Activated naive CD8-positive, alpha-beta T cell treated with anti-CD3 and anti-CD28 coated beads for 36 hours (primary cell): ENCODE data around the gene RPL15. TPM values are rescaled to one million over a fixed set of nuclear protein-coding genes. Genes with fewer than 3 reads are reported as not detected.
"Not testable (repeated sequence)": the region's sequence is repeated elsewhere in the genome, so short reads cannot be mapped to it uniquely, and the experiment has no call there.

ENCODE experiments used
- DNase-seq: peaks from one replicate; pipeline ENCODE4 v3.0.0; 2021
- H3K27ac Mint-ChIP-seq: one replicate; pipeline ENCODE4 v1.8.0; 2022; ENCODE audit warnings: mild to moderate bottlenecking, moderate library complexity, mixed read lengths
- H3K27me3 Mint-ChIP-seq: one replicate; pipeline ENCODE4 v1.8.0; 2022; ENCODE audit warnings: mild to moderate bottlenecking, mixed read lengths
- H3K36me3 Mint-ChIP-seq: one replicate; pipeline ENCODE4 v1.8.0; 2021; ENCODE audit warnings: mild to moderate bottlenecking, mixed read lengths
- H3K4me1 Mint-ChIP-seq: one replicate; pipeline ENCODE4 v1.8.0; 2021; ENCODE audit warnings: mixed read lengths
- H3K4me3 Mint-ChIP-seq: one replicate; pipeline ENCODE4 v1.8.0; 2022; ENCODE audit warnings: mild to moderate bottlenecking, moderate library complexity, mixed read lengths
- H3K9me3 Mint-ChIP-seq: one replicate; pipeline ENCODE4 v1.8.0; 2022; ENCODE audit warnings: mixed read lengths
- total RNA-seq, 2 experiments: library from RNA; stranded (reverse); gene quantifications; one replicate each; pipeline ENCODE4 v1.2.3, GENCODE V29; 2021

RPL15 gene
- total RNA-seq, 2 experiments from 2014 or later: 2,473 to 2,489 TPM

GRCh38 chr3:23913873-23914743, 2.8 kb upstream of the RPL15 start:
- no peak overlapping the region for H3K4me3 Mint-ChIP-seq
- no peak for DNase-seq
- no peaks in the 10 kb centered on the region for H3K9me3 Mint-ChIP-seq
- H3K27me3 Mint-ChIP-seq: no peaks in the 10 kb centered on the region
- no peak overlapping the region for H3K27ac Mint-ChIP-seq
- peaks cover 26% of the 10 kb centered on the region for H3K4me1 Mint-ChIP-seq
- H3K36me3 Mint-ChIP-seq: peaks cover 27% of the 10 kb centered on the region

- H3K27me3 Mint-ChIP-seq: no peaks in the 10 kb centered on the region
- no peak overlapping the region for H3K27ac Mint-ChIP-seq
- peaks cover 39% of the 10 kb centered on the region for H3K36me3 Mint-ChIP-seq
- no peaks in the 10 kb centered on the region for H3K9me3 Mint-ChIP-seq
- DNase-seq: no peak
- H3K4me1 Mint-ChIP-seq: peaks cover 38% of the 10 kb centered on the region
- peak overlapping the region; percentile 97 for H3K4me3 Mint-ChIP-seq
Observed at GRCh38 chr3:23915537-23916108, 1.3 kb upstream of the RPL15 start.

GRCh38 chr3:23916152-23916885, 613 bp upstream of the RPL15 start:
- H3K36me3 Mint-ChIP-seq: peaks cover 42% of the 10 kb centered on the region
- H3K27ac Mint-ChIP-seq: peak overlapping the region; percentile 99
- H3K9me3 Mint-ChIP-seq: no peaks in the 10 kb centered on the region
- peak overlapping the region; percentile 97 for H3K4me3 Mint-ChIP-seq
- H3K27me3 Mint-ChIP-seq: no peaks in the 10 kb centered on the region
- no peak for DNase-seq
- peaks cover 39% of the 10 kb centered on the region for H3K4me1 Mint-ChIP-seq

GRCh38 chr3:23917679-23918303, 859 bp downstream of the RPL15 start:
- DNase-seq, H3K27me3 Mint-ChIP-seq, H3K9me3 Mint-ChIP-seq: not testable (repeated sequence)
- Mint-ChIP-seq H3K36me3 (peaks cover 44% of the 10 kb centered on the region), H3K4me3 (peak overlapping the region; percentile 97), H3K27ac (peak overlapping the region; percentile 99), H3K4me1 (peaks cover 39% of the 10 kb centered on the region)

- peak overlapping the region; percentile 99 for H3K27ac Mint-ChIP-seq
- H3K4me1 Mint-ChIP-seq: peaks cover 39% of the 10 kb centered on the region
- peaks cover 44% of the 10 kb centered on the region for H3K36me3 Mint-ChIP-seq
- not testable (repeated sequence) for H3K27me3 Mint-ChIP-seq, H3K9me3 Mint-ChIP-seq, DNase-seq
- peak overlapping the region; percentile 97 for H3K4me3 Mint-ChIP-seq
Observed at GRCh38 chr3:23918331-23918730, 1.4 kb downstream of the RPL15 start.

GRCh38 chr3:23919628-23920027, 2.7 kb downstream of the RPL15 start:
- H3K27me3 Mint-ChIP-seq: no peaks in the 10 kb centered on the region
- peaks cover 44% of the 10 kb centered on the region for H3K36me3 Mint-ChIP-seq
- peak overlapping the region; percentile 97 for H3K4me3 Mint-ChIP-seq
- H3K9me3 Mint-ChIP-seq: no peaks in the 10 kb centered on the region
- H3K27ac Mint-ChIP-seq: peak overlapping the region; percentile 64
- no peak for DNase-seq
- H3K4me1 Mint-ChIP-seq: peaks cover 32% of the 10 kb centered on the region

- Mint-ChIP-seq H3K9me3 (no peaks in the 10 kb centered on the region), H3K36me3 (peaks cover 44% of the 10 kb centered on the region), H3K27ac (peak overlapping the region; percentile 64), H3K27me3 (no peaks in the 10 kb centered on the region), H3K4me1 (peaks cover 27% of the 10 kb centered on the region), H3K4me3 (peak overlapping the region; percentile 97)
- DNase-seq: no peak
Observed at GRCh38 chr3:23920151-23920655, 3.3 kb downstream of the RPL15 start.

GRCh38 chr3:23921052-23921511, 4.2 kb downstream of the RPL15 start:
- Mint-ChIP-seq H3K4me3 (no peak overlapping the region), H3K27ac (peak overlapping the region; percentile 57), H3K4me1 (peaks cover 20% of the 10 kb centered on the region), H3K36me3 (peaks cover 44% of the 10 kb centered on the region), H3K9me3 (no peaks in the 10 kb centered on the region), H3K27me3 (no peaks in the 10 kb centered on the region)
- no peak for DNase-seq

- Mint-ChIP-seq H3K4me1 (peaks cover 16% of the 10 kb centered on the region), H3K27me3 (no peaks in the 10 kb centered on the region), H3K4me3 (no peak overlapping the region), H3K9me3 (no peaks in the 10 kb centered on the region), H3K36me3 (peaks cover 26% of the 10 kb centered on the region), H3K27ac (no peak overlapping the region)
- no peak for DNase-seq
Observed at GRCh38 chr3:23923786-23924185, 6.9 kb downstream of the RPL15 start.

GRCh38 chr3:23926246-23926645, 9.3 kb downstream of the RPL15 start:
- Mint-ChIP-seq H3K4me3 (no peak overlapping the region), H3K27me3 (no peaks in the 10 kb centered on the region), H3K27ac (no peak overlapping the region), H3K9me3 (no peaks in the 10 kb centered on the region), H3K4me1 (no peaks in the 10 kb centered on the region), H3K36me3 (peaks cover 6% of the 10 kb centered on the region)
- DNase-seq: no peak

- Mint-ChIP-seq H3K9me3 (no peaks in the 10 kb centered on the region), H3K4me1 (no peaks in the 10 kb centered on the region), H3K4me3 (no peak overlapping the region), H3K36me3 (peaks cover 1% of the 10 kb centered on the region), H3K27me3 (no peaks in the 10 kb centered on the region), H3K27ac (no peak overlapping the region)
- no peak for DNase-seq
Observed at GRCh38 chr3:23926736-23927135, 9.8 kb downstream of the RPL15 start.

- Mint-ChIP-seq H3K4me1 (no peaks in the 10 kb centered on the region), H3K9me3 (no peaks in the 10 kb centered on the region), H3K27me3 (no peaks in the 10 kb centered on the region), H3K27ac (no peak overlapping the region), H3K4me3 (no peak overlapping the region), H3K36me3 (peaks cover 1% of the 10 kb centered on the region)
- DNase-seq: no peak
Observed at GRCh38 chr3:23928524-23928923, 11.6 kb downstream of the RPL15 start.

- H3K4me3 Mint-ChIP-seq: no peak overlapping the region
- H3K9me3 Mint-ChIP-seq: no peaks in the 10 kb centered on the region
Observed at GRCh38 chr3:23931597-23931996, 14.7 kb downstream of the RPL15 start.

GRCh38 chr3:23932571-23932970, 15.6 kb downstream of the RPL15 start:
- Mint-ChIP-seq H3K36me3 (no peaks in the 10 kb centered on the region), H3K4me3 (no peak overlapping the region), H3K27me3 (no peaks in the 10 kb centered on the region), H3K4me1 (no peaks in the 10 kb centered on the region), H3K9me3 (no peaks in the 10 kb centered on the region), H3K27ac (no peak overlapping the region)
- no peak for DNase-seq

More at GRCh38 chr3:23931597-23931996, 14.7 kb downstream of the RPL15 start:
- Mint-ChIP-seq H3K4me1 (no peaks in the 10 kb centered on the region), H3K27ac (no peak overlapping the region), H3K27me3 (no peaks in the 10 kb centered on the region), H3K36me3 (no peaks in the 10 kb centered on the region)
- no peak for DNase-seq
